Sciatic nerve (tissue), 2 donors: Measurements from ENCODE around the gene SLC5A3. TPM values are rescaled to one million over a fixed set of nuclear protein-coding genes. Genes with fewer than 3 reads are reported as not detected.

ENCODE experiments used
- ATAC-seq: fragments of 200-7000 bp; cut with Tn5 transposase; one replicate; pipeline ENCODE4 v1.9.1; 2020; ENCODE audit warnings: mild to moderate bottlenecking, moderate library complexity
- DNase-seq: peaks from one replicate; pipeline ENCODE4 v3.0.0-alpha.2; 2020; ENCODE audit warnings: low spot score
- intact Hi-C: fragments of 100-400 bp; cut with DNase I; formaldehyde crosslinking; loops from one replicate; pipeline ENCODE4 v1.14.2; 2022
- total RNA-seq: library from RNA; stranded (reverse); fragmentation: NEBNext Ultra II Directional; extraction: Animal tissue kit (Norgen Biotek cat#: 25700); gene quantifications from one replicate; pipeline ENCODE4 v1.2.1, GENCODE V29; 2021
- donor health status: DM: no; HTN: no; CAD: no.
- donor health status: DM: no; HTN: no; CAD: no.

Gene SLC5A3
- total RNA-seq, 1 donor from 2014 or later, result 67.7 TPM

GRCh38 chr21:34055615-34056014 lies 17.8 kb upstream of the SLC5A3 start:
- DNase-seq, result no peak
- no peak for ATAC-seq
- intact Hi-C loops, result no loop called here

DNA sequence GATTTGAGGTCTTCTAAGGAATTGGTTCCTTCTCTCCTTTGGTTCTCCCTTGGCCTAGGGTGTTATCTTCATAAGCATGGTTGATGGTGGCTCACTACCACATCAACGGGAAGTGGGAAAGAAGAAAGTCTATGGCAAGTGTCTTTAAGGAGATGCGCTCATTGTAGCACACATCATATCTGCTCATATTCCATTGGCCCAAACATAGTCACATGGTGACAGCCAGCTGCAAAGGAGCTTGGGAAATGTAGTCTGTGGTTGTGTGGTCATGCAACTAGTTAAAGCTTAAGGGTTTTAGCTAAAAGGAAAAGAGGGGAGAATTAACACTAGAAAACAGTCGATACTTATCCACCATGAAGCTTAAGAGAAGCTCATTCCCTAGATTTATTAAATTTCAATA lies 11.4 kb upstream of the SLC5A3 start:
- intact Hi-C loops, result no loop called here
- DNase-seq (no peak), ATAC-seq (no peak)

DNA sequence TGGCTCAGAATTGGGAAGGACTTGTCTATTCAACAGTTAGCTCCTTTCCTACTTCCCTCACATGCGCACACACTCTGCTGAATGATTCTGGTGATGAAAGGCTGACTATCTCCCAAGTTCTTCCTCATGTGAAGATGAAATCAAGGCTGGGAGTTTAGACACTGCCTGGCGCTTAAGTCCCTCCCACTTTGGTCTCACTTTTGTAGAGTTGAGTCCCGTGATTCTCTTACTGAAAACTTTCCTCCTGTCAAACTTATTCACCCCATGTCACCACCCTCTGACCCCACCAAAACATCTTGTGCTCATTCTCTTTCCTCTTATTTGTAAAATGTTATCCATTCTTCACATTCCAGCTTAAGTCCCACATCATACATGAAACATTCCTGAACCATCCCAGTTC lies 8.4 kb upstream of the SLC5A3 start:
- ATAC-seq, result no peak
- no peak for DNase-seq
- intact Hi-C loops, result no loop called here

DNA sequence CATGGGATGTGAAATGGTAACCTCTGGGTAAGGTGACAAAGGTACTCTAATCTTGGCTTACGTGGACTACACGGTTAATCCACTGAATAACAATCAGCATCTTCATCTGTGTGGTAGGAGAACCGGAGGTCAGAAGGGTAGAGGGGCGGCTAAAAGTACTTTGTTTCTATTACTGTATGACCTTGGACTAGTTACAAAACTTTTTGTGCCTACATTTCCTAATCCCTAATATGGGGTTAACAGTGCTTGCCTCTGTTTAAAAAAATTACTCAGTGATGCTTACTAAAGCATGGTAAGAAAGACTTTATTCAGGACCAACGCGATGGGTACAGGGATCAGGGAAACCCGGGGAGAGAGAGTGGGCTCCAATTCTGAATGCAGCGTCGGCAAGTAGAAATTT lies 1.7 kb upstream of the SLC5A3 start:
- DNase-seq (no peak), ATAC-seq (no peak)
- intact Hi-C loops, result no loop called here

DNA sequence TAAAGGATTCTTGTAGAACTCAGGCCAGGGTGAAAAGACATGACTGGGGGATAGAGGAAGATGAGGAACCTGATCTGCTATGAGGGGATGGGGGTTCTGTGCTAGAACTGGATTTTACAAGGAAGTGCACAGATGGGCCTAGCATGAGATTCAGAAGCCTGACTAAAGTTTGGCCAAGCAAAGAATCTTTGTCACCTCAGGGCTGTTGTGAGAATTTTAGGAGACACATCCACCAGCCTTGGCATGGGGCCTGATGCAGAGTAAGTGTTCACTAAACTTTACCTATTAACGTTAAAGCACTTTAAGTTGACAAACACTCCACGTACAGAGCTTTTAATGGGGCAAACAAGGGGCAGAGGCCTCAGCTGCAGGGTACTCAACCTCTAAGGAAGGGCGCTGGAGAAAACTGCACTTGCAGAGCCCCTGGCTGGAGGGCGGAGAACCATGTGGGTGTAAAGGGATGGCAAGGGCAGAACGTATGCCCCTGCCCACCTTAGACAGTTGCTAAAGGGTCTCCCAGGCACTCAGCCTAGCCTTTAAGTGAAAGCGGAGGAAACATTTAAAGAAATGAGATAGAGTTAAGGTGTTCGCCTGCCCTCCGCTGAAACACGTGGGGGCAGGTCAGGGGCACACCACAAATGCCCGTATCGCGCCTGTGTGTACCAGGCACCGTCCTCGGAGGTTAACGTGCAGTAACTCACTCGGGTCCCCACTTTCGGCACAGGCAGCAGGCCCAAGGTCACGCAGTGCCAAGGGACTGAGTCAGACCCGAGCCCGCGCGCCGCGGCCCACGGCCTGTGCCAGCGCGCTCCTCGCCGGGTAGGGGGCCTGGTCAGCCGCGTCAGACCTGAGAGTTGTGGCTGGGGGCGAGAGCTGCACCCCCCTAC lies 990 bp upstream of the SLC5A3 start:
- intact Hi-C loops, result no loop called here
- DNase-seq (no peak), ATAC-seq (peak; percentile 59)

DNA sequence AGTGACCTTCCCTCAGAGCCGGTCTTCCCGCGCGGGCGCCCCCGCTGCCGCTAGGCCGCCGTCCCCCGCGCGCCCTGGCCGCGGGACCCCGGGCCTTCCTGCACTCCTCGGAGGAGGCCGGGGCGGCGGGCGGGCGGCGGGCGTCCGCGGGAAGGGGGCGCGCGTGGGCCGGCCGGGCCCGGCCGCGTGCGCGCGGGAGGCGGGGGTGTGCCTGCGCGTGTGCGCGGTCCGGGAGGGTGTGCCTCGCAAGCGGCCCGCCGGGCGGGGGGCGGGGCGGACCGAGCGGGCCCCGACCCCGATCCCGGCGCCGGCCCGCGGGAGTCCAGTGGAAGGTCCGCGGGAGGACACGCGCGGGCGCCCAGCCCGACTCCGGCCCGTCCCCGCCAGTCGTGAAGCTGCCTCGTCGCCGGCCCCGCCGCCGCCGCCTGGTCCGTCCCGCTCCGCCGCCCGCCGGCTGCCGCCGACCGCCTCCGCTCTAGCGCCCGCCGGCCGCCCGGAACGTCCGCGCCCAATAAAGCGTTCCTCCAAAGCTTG lies 438 bp downstream of the SLC5A3 start:
- ATAC-seq (peak; percentile 54), DNase-seq (peak; percentile 68)
- intact Hi-C loops, result no loop called here

DNA sequence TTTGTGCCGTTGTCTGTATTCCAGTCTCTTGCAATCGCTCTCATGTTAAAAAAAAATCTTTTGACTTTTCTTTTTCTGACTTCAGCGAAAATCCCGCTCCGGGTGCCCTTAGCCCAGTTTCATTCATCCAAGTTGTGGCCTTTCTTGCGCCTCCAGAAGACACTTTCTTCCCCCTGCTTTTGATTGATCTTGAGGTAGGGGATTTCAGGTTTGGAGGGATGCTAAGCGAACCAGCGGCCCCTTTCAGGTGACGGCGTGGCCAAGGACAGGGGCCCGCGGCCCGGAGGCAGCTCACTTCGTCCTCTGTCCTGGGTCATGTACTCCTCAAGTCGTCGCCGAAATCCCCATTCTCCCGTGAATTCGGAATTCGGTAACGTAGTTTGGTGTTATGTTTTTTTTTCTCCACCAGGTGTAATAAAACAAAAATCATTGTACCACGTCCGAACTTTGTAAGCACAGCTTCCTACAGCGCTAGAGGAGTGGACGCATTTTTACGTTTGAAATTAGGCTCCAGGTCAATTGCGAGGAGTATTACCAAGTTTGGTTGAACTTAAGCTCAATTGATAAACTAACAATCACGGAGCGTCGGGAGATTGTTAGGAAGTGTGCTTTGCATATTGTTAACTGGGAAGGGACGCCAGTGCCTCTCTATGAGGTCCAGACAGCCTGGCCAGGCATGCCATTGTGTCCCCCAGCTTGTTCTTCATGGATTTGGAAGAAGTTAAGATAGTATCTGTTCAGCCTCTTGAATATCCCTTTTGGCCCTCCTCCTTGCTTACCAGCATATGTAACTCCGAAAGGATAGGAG lies 1.1 kb downstream of the SLC5A3 start:
- intact Hi-C loops, result no loop called here
- ATAC-seq (no peak), DNase-seq (no peak)

DNA sequence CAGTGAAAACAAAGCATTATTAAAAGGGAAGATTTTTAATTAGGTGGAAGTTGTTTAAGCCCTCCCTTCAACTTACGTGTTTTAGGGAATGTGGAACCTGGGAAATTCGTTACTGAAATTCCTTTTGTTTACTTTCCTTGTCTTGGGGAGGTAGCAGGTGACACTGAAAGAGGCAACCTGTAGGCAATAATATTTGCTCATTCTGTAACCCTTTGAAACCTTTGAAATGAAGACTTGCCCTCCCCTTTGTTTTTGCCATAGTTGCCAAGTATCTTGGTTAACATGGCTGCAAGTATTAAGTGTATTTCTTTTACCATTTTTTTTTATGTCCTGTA lies 1.7 kb downstream of the SLC5A3 start:
- intact Hi-C loops, result no loop called here
- ATAC-seq (no peak), DNase-seq (no peak)

GRCh38 chr21:34075760-34076660 lies 2.6 kb downstream of the SLC5A3 start:
- intact Hi-C loops, result no loop called here
- ATAC-seq, result no peak
- no peak for DNase-seq

DNA sequence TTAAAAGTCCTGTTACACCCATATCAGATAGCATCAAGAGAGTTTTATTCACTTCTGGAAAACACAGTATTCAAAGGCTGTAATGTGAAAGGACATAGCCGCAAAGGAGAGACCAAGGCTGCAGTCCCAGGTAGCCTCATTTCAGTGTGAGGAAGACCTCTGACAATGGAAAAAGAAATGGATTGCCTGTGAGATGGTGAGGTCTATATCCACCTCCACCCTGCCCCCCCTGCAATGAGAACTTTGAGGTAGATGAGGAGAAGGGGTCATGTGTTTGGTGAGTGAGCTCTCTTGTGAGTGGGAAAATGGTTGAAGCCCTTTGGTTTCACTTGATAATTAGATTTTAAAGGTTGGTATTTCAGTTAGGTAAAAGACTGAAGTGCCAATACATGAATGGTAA lies 3.5 kb downstream of the SLC5A3 start:
- ATAC-seq, result no peak
- intact Hi-C loops, result no loop called here
- no peak for DNase-seq

GRCh38 chr21:34077888-34078287 lies 4.5 kb downstream of the SLC5A3 start:
- DNase-seq, result no peak
- no peak for ATAC-seq
- intact Hi-C loops, result no loop called here

GRCh38 chr21:34078915-34079314 lies 5.5 kb downstream of the SLC5A3 start:
- no peak for ATAC-seq
- no peak for DNase-seq
- intact Hi-C loops, result no loop called here

- ATAC-seq, result no peak
- intact Hi-C loops, result no loop called here
- no peak for DNase-seq
These were observed 7.3 kb downstream of the SLC5A3 start for GRCh38 chr21:34080710-34081109.

DNA sequence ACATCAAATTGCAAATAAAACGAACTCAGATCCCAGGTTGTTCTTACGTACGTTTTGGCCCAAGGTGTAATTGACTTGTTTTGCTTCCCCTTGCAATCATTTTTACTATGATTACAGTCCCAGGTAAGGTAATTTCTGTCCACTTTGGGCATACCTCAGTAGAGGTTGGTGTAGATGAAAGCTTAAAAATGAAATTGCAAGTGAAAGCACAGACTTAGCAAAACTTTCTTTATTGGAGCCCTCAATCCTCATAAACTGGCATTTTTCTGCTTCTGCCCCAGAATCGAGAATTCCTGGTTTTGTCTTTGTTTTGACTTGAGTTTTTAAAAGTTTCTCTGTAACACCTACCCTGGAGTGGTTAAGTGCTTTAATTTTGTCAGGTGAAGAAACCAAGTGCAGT lies 9.4 kb downstream of the SLC5A3 start:
- intact Hi-C loops, result no loop called here
- no peak for ATAC-seq
- DNase-seq, result no peak

- intact Hi-C loops, result no loop called here
- no peak for DNase-seq
These were observed 10.0 kb downstream of the SLC5A3 start for GRCh38 chr21:34083357-34083756.

DNA sequence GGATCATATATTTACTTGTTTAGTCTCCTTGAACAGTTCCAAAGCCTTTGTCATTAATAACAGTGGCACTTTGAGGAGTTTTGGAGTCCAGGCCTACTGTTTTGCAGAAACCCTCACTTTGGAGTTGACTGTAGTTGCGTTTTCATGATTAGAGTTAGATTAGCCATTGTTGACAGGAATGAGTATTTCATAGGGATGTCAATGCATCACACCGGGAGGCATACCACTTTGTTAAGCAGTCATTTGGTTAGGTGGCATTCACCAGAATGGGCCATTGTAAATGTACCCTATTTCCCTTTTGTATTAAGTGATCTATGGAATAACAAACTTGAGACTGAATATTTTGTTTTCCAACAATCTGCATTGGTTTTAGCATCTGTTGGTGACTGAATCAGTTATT lies 11.8 kb downstream of the SLC5A3 start:
- intact Hi-C loops, result no loop called here
- DNase-seq (no peak), ATAC-seq (no peak)

More at GRCh38 chr21:34083357-34083756, 10.0 kb downstream of the SLC5A3 start:
- ATAC-seq, result no peak

GRCh38 chr21:34086887-34087306 lies 13.5 kb downstream of the SLC5A3 start:
- DNase-seq (no peak), ATAC-seq (no peak)
- intact Hi-C loops, result no loop called here

- ATAC-seq, result no peak
- DNase-seq, result no peak
- intact Hi-C loops, result no loop called here
These were observed 15.4 kb downstream of the SLC5A3 start for GRCh38 chr21:34088752-34089151.

DNA sequence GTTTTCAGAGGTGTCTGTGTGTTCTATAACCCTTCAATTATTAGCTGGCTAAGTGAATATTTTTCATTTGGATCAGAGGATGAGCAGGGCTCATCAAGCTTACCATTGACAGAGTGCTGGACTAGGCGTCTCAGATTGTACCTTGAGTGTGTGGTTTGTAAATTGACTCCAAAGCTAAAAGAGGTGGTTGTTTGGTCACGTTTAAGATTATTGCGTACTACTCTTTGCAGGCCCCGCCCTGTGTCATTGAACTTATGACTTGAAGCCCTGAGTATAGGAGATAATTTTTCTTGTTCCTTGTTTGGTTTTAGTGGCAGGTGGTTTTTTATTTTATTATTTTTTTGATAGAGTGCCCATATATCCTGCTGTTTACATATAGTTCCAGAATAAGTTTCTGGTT lies 17.7 kb downstream of the SLC5A3 start:
- DNase-seq (no peak), ATAC-seq (no peak)
- intact Hi-C loops, result no loop called here
